Large intestine (tissue), 3 donors: ENCODE data around the gene SCAPER. TPM values are rescaled to one million over a fixed set of nuclear protein-coding genes. Genes with fewer than 3 reads are reported as not detected.
"Not testable (repeated sequence)": the region's sequence is repeated elsewhere in the genome, so short reads cannot be mapped to it uniquely, and the experiment has no call there.

Source experiments
- DNase-seq, 2 donors: peaks; one replicate each; pipeline versions ENCODE4 v3.0.0 to v3.0.0-alpha.2; 2013
- H3K27ac ChIP-seq: one replicate; pipeline ENCODE4 v1.5.1; 2013; ENCODE audit warnings: low read length
- H3K27me3 ChIP-seq: 2 replicates; pipeline ENCODE4 v1.6.1; 2013; ENCODE audit warnings: low read length; ENCODE audit not compliant: control insufficient read depth, insufficient read depth
- H3K36me3 ChIP-seq: 2 replicates; pipeline ENCODE4 v1.6.1; 2013; ENCODE audit warnings: low read length; ENCODE audit not compliant: control insufficient read depth, insufficient read depth
- H3K4me1 ChIP-seq: one replicate; pipeline ENCODE4 v1.6.1; 2013; ENCODE audit warnings: low read length; ENCODE audit not compliant: control insufficient read depth, insufficient read depth
- H3K4me3 ChIP-seq: one replicate; pipeline ENCODE4 v1.5.1; 2013; ENCODE audit warnings: low read length
- H3K9me3 ChIP-seq: one replicate; pipeline ENCODE4 v1.6.1; 2013; ENCODE audit warnings: mild to moderate bottlenecking, low read depth, low read length, moderate library complexity; ENCODE audit not compliant: control insufficient read depth
- WGBS: methylation state at CpG from one replicate; pipeline ENCODE4 v1.1.5; 2013; ENCODE audit warnings: low lambda C conversion rate; ENCODE audit not compliant: insufficient coverage; 5-methylcytosine and 5-hydroxymethylcytosine counted together
- polyA plus RNA-seq: library from polyadenylated mRNA; unstranded; fragments of 120-200 nt; gene quantifications from one replicate; pipeline ENCODE4 v1.2.1, GENCODE V29; 2013

Gene SCAPER
- polyA plus RNA-seq, 1 donor = 28.0 TPM

GRCh38 chr15:76823303-76823702, 81.8 kb downstream of the SCAPER start:
- WGBS = no CpG with 5 or more reads among the region's 2 CpGs
- H3K27me3 ChIP-seq = no peaks in the 10 kb centered on the region
- no peak for DNase-seq
- no peaks in the 10 kb centered on the region for H3K4me1 ChIP-seq
- peaks cover 6% of the 10 kb centered on the region for H3K9me3 ChIP-seq
- H3K4me3 ChIP-seq = no peak overlapping the region
- H3K36me3 ChIP-seq = no peaks in the 10 kb centered on the region
- H3K27ac ChIP-seq = no peak overlapping the region

DNA sequence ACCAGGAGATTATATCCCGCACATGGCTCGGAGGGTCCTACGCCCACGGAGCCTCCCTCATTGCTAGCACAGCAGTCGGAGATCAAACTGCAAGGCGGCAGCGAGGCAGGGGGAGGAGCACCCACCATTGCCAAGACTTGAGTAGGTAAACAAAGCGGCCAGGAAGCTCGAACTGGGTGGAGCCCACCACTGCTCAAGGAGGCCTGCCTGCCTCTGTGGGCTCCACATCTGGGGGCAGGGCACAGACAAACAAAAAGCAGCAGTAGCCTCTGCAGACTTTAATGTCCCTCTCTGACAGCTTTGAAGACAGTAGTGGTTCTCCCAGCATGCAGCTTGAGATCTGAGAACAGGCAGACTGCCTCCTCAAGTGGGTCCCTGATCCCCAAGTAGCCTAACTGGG, 86.2 kb downstream of the SCAPER start:
- WGBS = no CpG with 5 or more reads among the region's 9 CpGs
- not testable (repeated sequence) for DNase-seq, H3K36me3 ChIP-seq, H3K9me3 ChIP-seq, H3K4me3 ChIP-seq, H3K27me3 ChIP-seq, H3K4me1 ChIP-seq, H3K27ac ChIP-seq

- DNase-seq = no peak
- WGBS = no CpG with 5 or more reads among the region's 5 CpGs
- Histone ChIP-seq H3K4me1 (no peaks in the 10 kb centered on the region), H3K4me3 (no peak overlapping the region), H3K9me3 (peaks cover 10% of the 10 kb centered on the region), H3K36me3 (no peaks in the 10 kb centered on the region), H3K27ac (no peak overlapping the region), H3K27me3 (no peaks in the 10 kb centered on the region)
Observed at GRCh38 chr15:76815421-76815820, 89.7 kb downstream of the SCAPER start.

DNA sequence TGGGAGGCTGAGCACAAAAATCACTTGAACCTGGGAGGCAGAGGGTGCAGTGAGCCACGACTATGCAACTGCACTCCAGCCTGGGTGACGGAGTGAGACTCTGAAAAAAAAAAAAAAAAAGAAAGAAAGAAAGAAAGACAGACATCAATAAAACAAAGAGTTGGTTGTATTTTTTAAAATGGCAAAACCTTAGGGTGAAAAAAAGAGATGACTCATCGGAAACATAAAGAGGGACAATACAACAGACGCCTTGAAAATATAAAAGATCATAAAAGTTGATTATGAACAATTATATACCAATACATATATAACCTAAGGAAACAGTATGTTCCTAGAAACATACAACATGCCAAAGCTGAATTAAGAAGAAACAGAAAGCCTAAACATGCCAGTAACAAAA, 92.8 kb downstream of the SCAPER start:
- 100% methylated on average over 3 of the region's 4 CpGs for WGBS
- Histone ChIP-seq H3K36me3 (no peaks in the 10 kb centered on the region), H3K4me3 (no peak overlapping the region), H3K27ac (no peak overlapping the region), H3K9me3 (peaks cover 11% of the 10 kb centered on the region), H3K4me1 (no peaks in the 10 kb centered on the region), H3K27me3 (no peaks in the 10 kb centered on the region)
- no peak for DNase-seq

DNA sequence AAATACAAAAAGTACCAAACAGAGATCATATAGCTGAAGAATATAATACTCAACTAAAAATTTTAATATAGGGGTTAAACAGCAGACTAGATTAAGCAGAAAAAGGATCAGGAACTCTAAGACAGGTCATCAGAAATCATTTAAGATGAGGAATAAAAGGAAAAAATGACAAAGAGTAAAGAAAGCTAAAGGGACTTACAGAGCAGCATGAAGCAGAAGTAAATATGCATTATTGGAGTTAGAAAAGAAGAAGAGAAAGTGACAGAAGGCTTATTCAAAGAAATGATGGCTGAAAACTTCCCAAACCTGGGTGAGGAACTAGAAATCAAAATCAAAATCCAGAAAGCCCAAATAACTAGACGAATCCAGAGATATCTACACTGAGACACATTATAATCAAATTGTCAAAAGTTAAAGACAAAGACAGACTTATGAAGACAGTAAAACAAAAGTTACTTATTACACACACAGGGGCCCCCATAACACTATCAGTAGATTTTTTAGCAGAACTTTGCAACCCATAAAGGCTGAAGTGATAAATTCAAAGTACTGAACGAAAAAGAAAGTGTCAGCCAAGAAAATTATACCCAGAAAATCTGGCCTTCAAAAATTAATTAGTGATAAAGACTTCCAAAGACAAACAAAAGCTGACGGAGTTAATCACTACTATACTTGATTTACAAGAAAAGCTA, 95.6 kb downstream of the SCAPER start:
- Histone ChIP-seq H3K27ac (no peak overlapping the region), H3K4me3 (no peak overlapping the region), H3K4me1 (no peaks in the 10 kb centered on the region), H3K36me3 (no peaks in the 10 kb centered on the region), H3K27me3 (no peaks in the 10 kb centered on the region), H3K9me3 (peaks cover 11% of the 10 kb centered on the region)
- WGBS = 78% methylated on average over 2 of the region's 3 CpGs
- no peak for DNase-seq

DNA sequence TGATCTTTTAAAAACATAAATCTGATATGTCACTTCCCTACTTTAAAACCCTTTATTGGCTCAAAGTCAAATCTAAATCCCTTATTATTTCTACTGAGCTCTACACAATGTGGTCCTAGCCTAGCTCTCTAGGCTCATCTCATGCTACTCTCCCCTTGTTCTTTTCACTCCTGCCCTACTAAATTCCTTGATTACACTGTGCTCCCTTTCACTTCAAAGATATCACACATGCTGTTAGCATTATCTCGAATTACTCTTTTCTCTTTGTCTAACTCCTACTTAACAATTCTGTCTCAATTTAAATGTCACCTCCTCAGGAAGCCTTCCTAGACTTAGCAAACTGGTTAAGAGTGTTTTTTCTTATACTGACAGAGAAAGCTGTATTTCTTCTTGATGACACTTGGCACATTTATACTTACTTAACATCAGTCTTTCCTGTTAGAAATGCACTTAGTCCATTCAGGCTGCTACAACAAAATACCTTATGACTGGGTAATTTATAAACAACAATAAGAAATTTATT, 102.0 kb downstream of the SCAPER start:
- WGBS = 50% methylated on average over 1 of the region's 1 CpG
- peaks cover 27% of the 10 kb centered on the region for H3K36me3 ChIP-seq
- H3K27ac ChIP-seq = no peak overlapping the region
- H3K4me1 ChIP-seq = no peaks in the 10 kb centered on the region
- no peak for DNase-seq
- H3K27me3 ChIP-seq = no peaks in the 10 kb centered on the region
- H3K4me3 ChIP-seq = no peak overlapping the region
- no peaks in the 10 kb centered on the region for H3K9me3 ChIP-seq

GRCh38 chr15:76802411-76802810, 102.7 kb downstream of the SCAPER start:
- Histone ChIP-seq H3K4me3 (no peak overlapping the region), H3K27me3 (no peaks in the 10 kb centered on the region), H3K4me1 (no peaks in the 10 kb centered on the region), H3K9me3 (no peaks in the 10 kb centered on the region), H3K36me3 (peaks cover 29% of the 10 kb centered on the region), H3K27ac (no peak overlapping the region)
- no peak for DNase-seq
- WGBS = no CpG with 5 or more reads among the region's 3 CpGs

- H3K36me3 ChIP-seq = peaks cover 36% of the 10 kb centered on the region
- no CpG with 5 or more reads among the region's 2 CpGs for WGBS
- no peaks in the 10 kb centered on the region for H3K9me3 ChIP-seq
- no peaks in the 10 kb centered on the region for H3K27me3 ChIP-seq
- no peak overlapping the region for H3K27ac ChIP-seq
- H3K4me3 ChIP-seq = no peak overlapping the region
- no peak for DNase-seq
- no peaks in the 10 kb centered on the region for H3K4me1 ChIP-seq
Observed at GRCh38 chr15:76799760-76800159, 105.4 kb downstream of the SCAPER start.

DNA sequence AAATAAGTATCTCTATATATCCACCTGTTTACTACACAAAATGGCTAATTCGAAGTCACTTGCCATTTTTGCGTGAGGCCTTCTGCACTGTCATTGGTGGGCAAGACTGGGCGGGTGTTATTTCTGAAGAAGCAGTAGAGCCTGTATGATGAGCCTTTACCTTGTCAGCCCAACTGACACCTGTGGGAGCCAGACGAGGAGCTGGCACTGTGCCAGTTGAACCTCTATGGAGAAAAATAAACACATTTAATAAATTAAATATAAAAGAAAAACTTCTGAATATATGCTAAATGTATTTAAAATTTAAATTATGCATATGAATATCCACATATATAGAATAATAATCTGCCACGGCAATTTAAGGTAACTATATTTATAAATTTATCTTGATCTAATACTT, 109.9 kb downstream of the SCAPER start:
- no peaks in the 10 kb centered on the region for H3K27me3 ChIP-seq
- no peak overlapping the region for H3K27ac ChIP-seq
- H3K36me3 ChIP-seq = peaks cover 44% of the 10 kb centered on the region
- 100% methylated on average over 1 of the region's 5 CpGs for WGBS
- no peak overlapping the region for H3K4me3 ChIP-seq
- no peak for DNase-seq
- H3K4me1 ChIP-seq = no peaks in the 10 kb centered on the region
- no peaks in the 10 kb centered on the region for H3K9me3 ChIP-seq

DNA sequence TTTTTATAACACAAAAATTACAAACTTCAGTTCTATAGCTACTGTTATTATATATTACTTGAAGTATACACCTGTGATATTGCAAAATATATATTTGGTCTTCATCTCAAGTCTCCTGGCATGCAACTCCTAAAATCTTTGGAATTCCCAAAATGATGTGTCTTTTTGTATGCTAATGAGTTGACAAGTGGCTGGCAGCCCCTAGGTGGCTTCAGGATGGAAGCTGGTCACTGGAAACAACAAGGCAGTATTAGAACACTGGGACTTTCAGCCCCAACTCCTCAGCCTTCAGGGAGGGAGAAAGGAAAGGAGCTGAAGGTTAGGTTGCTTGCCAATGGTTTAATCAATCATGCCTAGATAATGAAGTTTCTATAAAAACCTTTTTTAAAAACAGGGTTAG, 112.0 kb downstream of the SCAPER start:
- no peak for DNase-seq
- Histone ChIP-seq H3K9me3 (no peaks in the 10 kb centered on the region), H3K27ac (no peak overlapping the region), H3K36me3 (peaks cover 34% of the 10 kb centered on the region), H3K4me1 (no peaks in the 10 kb centered on the region), H3K27me3 (no peaks in the 10 kb centered on the region), H3K4me3 (no peak overlapping the region)

GRCh38 chr15:76791511-76791910, 113.6 kb downstream of the SCAPER start:
- peaks cover 29% of the 10 kb centered on the region for H3K36me3 ChIP-seq
- H3K9me3 ChIP-seq = no peaks in the 10 kb centered on the region
- no peak overlapping the region for H3K27ac ChIP-seq
- WGBS = 100% methylated on average over 2 of the region's 2 CpGs
- no peaks in the 10 kb centered on the region for H3K27me3 ChIP-seq
- H3K4me1 ChIP-seq = no peaks in the 10 kb centered on the region
- DNase-seq = no peak
- no peak overlapping the region for H3K4me3 ChIP-seq
